ENCODE results near the gene BAIAP2L1. TPM values are rescaled to one million over a fixed set of nuclear protein-coding genes. Genes with fewer than 3 reads are reported as not detected.

BAIAP2L1 gene
- total RNA-seq, 4 donors from 2014 or later, result 39.8 to 59.8 (median 53.3) TPM

DNA sequence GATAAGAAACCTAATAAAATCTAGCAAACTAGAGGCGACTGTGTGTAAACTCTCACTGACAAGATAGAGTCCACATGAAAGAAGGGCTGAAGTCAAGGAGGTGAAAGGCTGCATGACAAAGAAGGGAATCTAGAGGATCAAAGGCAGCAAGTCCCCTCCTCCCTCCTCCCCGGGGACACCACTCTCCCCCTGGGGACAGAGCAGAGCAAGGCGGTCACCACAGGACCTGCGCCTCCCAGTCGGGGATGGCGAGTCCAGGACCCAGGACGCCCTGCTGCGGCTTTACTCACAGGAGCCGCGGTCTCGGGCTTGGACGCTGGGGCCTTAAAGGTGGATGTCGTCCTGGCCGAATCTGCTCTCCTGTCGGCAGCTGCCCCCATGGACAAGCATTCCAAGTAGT is 97.0 kb downstream of the BAIAP2L1 start:
- intact Hi-C loops (cut with DNase I; ENCODE audit: low total_unique reads), result no loop called here
- no peak for DNase-seq
- 60 to 87% methylated on average over 1 to 15 of the region's 15 CpGs for WGBS, 2 donors (ENCODE audit: low coverage in 1 of 2)
- in situ Hi-C loops (cut with MboI; ENCODE audit: low pct_ligation_motif_present in 1 of 4, low pct_unique_long_range_greater_than_20kb in 1 of 4, low sequenced_read_pairs in 3 of 4), result no loop called here
- H3K36me3 ChIP-seq, result peaks cover 0 to 25% (median 0%) of the 10 kb centered on the region in 4 donors
- H3K4me3 ChIP-seq, result no peak overlapping the region
- H3K9me3 ChIP-seq, result no peaks in the 10 kb centered on the region
- no peak for TF ChIP-seq POLR2A (IDR thresholded peaks at IDR 0.05)
- TF ChIP-seq, protein P1, sequence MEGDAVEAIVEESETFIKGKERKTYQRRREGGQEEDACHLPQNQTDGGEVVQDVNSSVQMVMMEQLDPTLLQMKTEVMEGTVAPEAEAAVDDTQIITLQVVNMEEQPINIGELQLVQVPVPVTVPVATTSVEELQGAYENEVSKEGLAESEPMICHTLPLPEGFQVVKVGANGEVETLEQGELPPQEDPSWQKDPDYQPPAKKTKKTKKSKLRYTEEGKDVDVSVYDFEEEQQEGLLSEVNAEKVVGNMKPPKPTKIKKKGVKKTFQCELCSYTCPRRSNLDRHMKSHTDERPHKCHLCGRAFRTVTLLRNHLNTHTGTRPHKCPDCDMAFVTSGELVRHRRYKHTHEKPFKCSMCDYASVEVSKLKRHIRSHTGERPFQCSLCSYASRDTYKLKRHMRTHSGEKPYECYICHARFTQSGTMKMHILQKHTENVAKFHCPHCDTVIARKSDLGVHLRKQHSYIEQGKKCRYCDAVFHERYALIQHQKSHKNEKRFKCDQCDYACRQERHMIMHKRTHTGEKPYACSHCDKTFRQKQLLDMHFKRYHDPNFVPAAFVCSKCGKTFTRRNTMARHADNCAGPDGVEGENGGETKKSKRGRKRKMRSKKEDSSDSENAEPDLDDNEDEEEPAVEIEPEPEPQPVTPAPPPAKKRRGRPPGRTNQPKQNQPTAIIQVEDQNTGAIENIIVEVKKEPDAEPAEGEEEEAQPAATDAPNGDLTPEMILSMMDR (IDR thresholded peaks at IDR 0.05), result no peak
- TF ChIP-seq POLR2AphosphoS5 (IDR thresholded peaks at IDR 0.05), result no peak
- no peak for TF ChIP-seq EP300 (IDR thresholded peaks at IDR 0.05; ENCODE audit: low read depth)
- no peaks in the 10 kb centered on the region for H3K4me1 ChIP-seq
- no peak overlapping the region for H3K27ac ChIP-seq
- H3K27me3 ChIP-seq, result no peaks in the 10 kb centered on the region

DNA sequence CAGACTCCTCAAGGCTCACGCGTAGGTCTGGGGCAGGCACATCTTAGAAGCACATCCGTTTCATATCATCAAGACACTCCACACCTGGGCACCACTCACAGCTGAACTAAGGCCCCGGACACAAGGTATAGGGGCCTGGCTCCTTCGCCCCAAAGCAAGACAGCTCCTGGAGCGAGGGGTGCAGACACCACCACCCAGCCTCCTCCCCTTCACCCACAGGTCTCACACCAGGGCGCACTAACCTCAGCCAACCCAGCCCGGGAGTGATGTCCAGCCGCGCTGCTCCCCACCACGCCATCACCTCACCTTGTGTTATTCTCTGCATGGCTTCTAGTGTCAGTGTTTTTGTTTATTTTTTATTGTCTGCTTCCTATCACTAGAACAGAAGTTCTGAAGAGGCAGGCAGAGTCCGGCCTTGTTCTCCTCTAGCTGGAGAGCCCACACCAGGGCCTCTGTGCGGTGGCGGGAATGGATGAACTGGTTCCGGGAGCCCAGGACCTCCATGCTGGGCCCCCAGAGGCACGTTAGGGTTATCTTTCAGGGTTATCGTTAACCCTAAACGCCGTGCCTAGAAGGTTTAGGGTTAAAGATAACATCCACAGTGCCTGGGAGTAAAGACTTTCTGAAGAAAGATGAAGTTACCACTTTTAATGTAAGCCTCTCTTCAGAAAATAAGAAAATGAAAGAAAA is 97.6 kb downstream of the BAIAP2L1 start:
- in situ Hi-C loops (cut with MboI; ENCODE audit: low pct_ligation_motif_present in 1 of 4, low pct_unique_long_range_greater_than_20kb in 1 of 4, low sequenced_read_pairs in 3 of 4), result no loop called here
- Histone ChIP-seq H3K36me3 (peaks cover 0 to 24% (median 0%) of the 10 kb centered on the region in 4 donors), H3K4me3 (no peak overlapping the region), H3K27me3 (no peaks in the 10 kb centered on the region), H3K4me1 (no peaks in the 10 kb centered on the region), H3K27ac (no peak overlapping the region), H3K9me3 (no peaks in the 10 kb centered on the region)
- TF ChIP-seq POLR2A (IDR thresholded peaks at IDR 0.05), result no peak
- TF ChIP-seq EP300 (IDR thresholded peaks at IDR 0.05; ENCODE audit: low read depth), result no peak
- TF ChIP-seq, protein P1 (IDR thresholded peaks at IDR 0.05), result no peak
- no peak for TF ChIP-seq POLR2AphosphoS5 (IDR thresholded peaks at IDR 0.05)
- intact Hi-C loops (cut with DNase I; ENCODE audit: low total_unique reads), result no loop called here
- WGBS, 2 donors (ENCODE audit: low coverage in 1 of 2), result 89 to 94% methylated on average over 7 to 19 of the region's 19 CpGs
- no peak for DNase-seq

DNA sequence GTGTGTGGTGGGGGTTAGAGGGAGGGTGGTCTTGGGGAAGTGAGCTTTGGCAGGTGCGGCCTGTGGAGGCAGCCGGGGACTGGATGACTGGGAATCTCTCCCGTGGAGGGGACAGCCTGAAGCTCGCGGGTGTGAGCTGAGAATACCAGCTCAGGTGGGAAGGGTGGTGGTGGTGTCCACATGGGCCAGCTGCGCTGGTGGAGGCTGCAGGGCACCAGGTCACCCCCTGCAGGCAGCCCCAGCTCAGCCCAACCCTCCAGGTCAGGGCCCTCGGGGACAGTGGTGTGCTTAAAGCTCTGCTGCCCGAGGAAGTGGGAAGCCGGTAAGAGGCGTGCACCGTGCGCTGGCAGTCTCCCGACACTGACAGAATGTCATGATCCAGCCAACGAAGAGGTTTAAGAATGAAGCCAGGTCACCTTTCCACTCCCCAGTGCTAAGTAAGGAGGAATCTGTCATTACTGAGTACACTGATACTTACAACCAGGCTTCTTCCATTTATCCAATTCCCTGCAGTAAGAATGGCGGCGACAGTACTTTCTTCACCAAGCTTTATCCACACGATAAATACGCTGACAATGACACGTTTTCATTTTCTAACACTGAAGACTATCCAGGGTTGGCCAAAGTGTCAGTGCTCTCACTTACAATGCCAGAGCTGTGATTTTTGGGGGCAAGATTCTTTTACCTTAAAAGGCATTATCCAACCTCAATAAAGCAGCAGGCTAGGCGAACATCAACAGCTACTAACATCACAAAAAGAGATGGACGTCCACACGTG is 99.0 kb downstream of the BAIAP2L1 start:
- no peak overlapping the region for H3K27ac ChIP-seq
- intact Hi-C loops (cut with DNase I; ENCODE audit: low total_unique reads), result no loop called here
- H3K4me3 ChIP-seq, result no peak overlapping the region
- no peak for DNase-seq
- WGBS, 2 donors (ENCODE audit: low coverage in 1 of 2), result 81 to 90% methylated on average over 9 to 22 of the region's 22 CpGs
- no peaks in the 10 kb centered on the region for H3K9me3 ChIP-seq
- TF ChIP-seq POLR2A (IDR thresholded peaks at IDR 0.05) (no peak), POLR2AphosphoS5 (IDR thresholded peaks at IDR 0.05) (no peak), EP300 (IDR thresholded peaks at IDR 0.05; ENCODE audit: low read depth) (no peak)
- TF ChIP-seq, protein P1 (IDR thresholded peaks at IDR 0.05), result no peak
- no peaks in the 10 kb centered on the region for H3K27me3 ChIP-seq
- peaks cover 0 to 16% (median 0%) of the 10 kb centered on the region in 4 donors for H3K36me3 ChIP-seq
- in situ Hi-C loops (cut with MboI; ENCODE audit: low pct_ligation_motif_present in 1 of 4, low pct_unique_long_range_greater_than_20kb in 1 of 4, low sequenced_read_pairs in 3 of 4), result no loop called here
- H3K4me1 ChIP-seq, result no peaks in the 10 kb centered on the region

DNA sequence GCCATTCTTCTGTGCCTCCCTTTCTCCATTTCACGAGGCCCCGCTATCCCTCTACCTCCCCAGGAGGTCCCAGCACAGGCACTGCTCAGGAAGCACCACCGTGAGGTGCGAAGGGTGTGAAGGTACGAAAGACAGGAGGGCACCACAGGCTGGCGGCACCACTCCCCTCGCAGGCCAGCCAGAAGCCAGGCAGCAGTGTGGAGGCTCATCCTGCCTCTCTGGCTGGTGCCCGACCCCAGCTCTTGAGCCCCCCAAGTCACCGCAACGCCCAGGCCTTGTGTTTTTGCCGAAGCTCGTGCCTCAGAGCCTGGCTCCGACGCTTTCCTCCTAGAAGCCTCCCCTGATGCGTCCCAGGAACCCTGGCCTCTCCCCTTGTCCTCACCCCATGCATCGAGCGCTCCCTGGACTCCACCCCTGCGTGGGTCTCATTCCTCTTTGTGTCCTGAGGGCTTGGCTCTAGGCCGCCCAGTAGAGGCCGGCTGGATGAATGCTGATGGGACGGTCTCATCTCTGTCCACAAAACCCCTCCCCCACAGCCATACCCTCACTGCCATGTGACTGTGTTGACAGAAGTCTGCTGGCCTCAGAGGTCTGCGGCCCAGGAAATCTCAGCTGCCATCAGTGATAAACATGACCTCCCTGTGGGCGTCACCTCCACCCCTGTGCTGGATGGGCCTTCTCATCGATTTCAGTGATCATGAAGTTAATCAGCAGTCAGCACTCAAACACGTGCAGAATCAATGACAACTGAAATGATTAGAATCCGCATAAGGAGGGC is 100.1 kb downstream of the BAIAP2L1 start:
- no peaks in the 10 kb centered on the region for H3K27me3 ChIP-seq
- no peak overlapping the region for H3K27ac ChIP-seq
- no peak for DNase-seq
- in situ Hi-C loops (cut with MboI; ENCODE audit: low pct_ligation_motif_present in 1 of 4, low pct_unique_long_range_greater_than_20kb in 1 of 4, low sequenced_read_pairs in 3 of 4), result no loop called here
- H3K4me3 ChIP-seq, result no peak overlapping the region
- WGBS, 2 donors (ENCODE audit: low coverage in 1 of 2), result 95% methylated on average over 17 to 26 of the region's 26 CpGs
- H3K4me1 ChIP-seq, result no peaks in the 10 kb centered on the region
- TF ChIP-seq, protein P1 (IDR thresholded peaks at IDR 0.05), result no peak
- TF ChIP-seq POLR2A (IDR thresholded peaks at IDR 0.05) (no peak), POLR2AphosphoS5 (IDR thresholded peaks at IDR 0.05) (no peak), EP300 (IDR thresholded peaks at IDR 0.05; ENCODE audit: low read depth) (no peak)
- no peaks in the 10 kb centered on the region for H3K9me3 ChIP-seq
- peaks cover 0 to 6% (median 0%) of the 10 kb centered on the region in 4 donors for H3K36me3 ChIP-seq
- intact Hi-C loops (cut with DNase I; ENCODE audit: low total_unique reads), result no loop called here

Measured in transverse colon (tissue), 4 donors.